Measurements from ENCODE around the gene TSPAN4. TPM values are rescaled to one million over a fixed set of nuclear protein-coding genes. Genes with fewer than 3 reads are reported as not detected.

Gene TSPAN4
- total and polyA plus RNA-seq, 9 of the 15 experiments (the other 6 are each of a cell fraction or from before 2014, with no cell fraction given), result 0.07 to 31.0 (median 15.7) TPM

DNA sequence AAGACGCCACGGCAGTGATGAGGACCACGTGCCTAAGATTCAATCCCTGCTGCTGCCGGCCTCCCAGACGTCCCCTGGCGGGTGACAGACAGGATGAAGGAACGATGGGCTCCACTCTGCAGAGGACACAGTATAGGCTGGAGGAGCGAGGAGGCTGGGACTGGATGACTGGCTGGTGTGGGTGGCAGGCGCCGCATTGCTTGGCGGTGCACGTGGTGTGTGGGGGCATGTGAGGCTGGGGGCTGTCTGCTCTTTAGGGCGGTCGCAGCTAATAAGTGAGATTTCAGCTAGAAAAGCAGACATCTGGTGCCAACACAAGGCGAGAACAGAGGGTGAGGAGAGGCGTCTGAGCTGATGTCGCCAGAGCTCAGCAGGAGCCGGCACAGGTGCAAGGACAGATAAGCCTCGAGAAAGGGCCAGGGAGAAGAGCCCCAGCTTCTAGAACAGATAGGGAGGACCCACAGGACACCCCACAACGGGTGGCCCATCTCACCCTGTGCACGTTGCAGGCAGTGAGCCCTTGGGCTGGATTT lies 33.2 kb downstream of the TSPAN4 start (continued):
- TF ChIP-seq MAX (CRISPR knock-in tag; IDR thresholded peaks at IDR 0.05) (peak; percentile 74), CHD2 (IDR thresholded peaks at IDR 0.05; ENCODE audit: low read depth, low read length) (no peak; the same call in none of the 2 replicates), ZEB2 (IDR thresholded peaks at IDR 0.05) (peak; percentile 87), ATF7 (IDR thresholded peaks at IDR 0.05) (peak; percentile 58; the same call in 1 of the 2 replicates), MTA2 (IDR thresholded peaks at IDR 0.05; ENCODE audit: low read depth) (peak; percentile 91), SLC30A9 (CRISPR knock-in tag; IDR thresholded peaks at IDR 0.05) (no peak), ARID1B (IDR thresholded peaks at IDR 0.05) (peak; percentile 97), NFXL1 (CRISPR knock-in tag; IDR thresholded peaks at IDR 0.05) (no peak), ARNT (IDR thresholded peaks at IDR 0.05) (peak; percentile 80 to 86; a peak in 2 of 4 replicates), RAD51 (IDR thresholded peaks at IDR 0.05; ENCODE audit: borderline replicate concordance, low read depth) (no peak; the same call in 1 of the 2 replicates), HDAC3 (IDR thresholded peaks at IDR 0.05; ENCODE audit: borderline replicate concordance, partially characterized antibody) (peak; percentile 92), HSF4 (CRISPR knock-in tag; IDR thresholded peaks at IDR 0.05; ENCODE audit: borderline replicate concordance) (no peak), MCM7 (IDR thresholded peaks at IDR 0.05) (no peak), HBP1 (CRISPR knock-in tag; IDR thresholded peaks at IDR 0.05) (no peak), XRCC3 (IDR thresholded peaks at IDR 0.05) (no peak), ZNF444 (CRISPR knock-in tag; IDR thresholded peaks at IDR 0.05) (no peak), NFYB (IDR thresholded peaks at IDR 0.05; ENCODE audit: extremely low read depth, insufficient read length) (no peak), NCOA6 (IDR thresholded peaks at IDR 0.05) (no peak), KAT8 (IDR thresholded peaks at IDR 0.05; ENCODE audit: low read depth) (no peak), TOE1 (IDR thresholded peaks at IDR 0.05; ENCODE audit: borderline replicate concordance) (peak; percentile 72), TOE1 (CRISPR knock-in tag; IDR thresholded peaks at IDR 0.05; ENCODE audit: borderline replicate concordance, low read depth) (no peak), ZKSCAN1 (IDR thresholded peaks at IDR 0.05; ENCODE audit: low read depth, low read length) (no peak), NCOA2 (IDR thresholded peaks at IDR 0.05; ENCODE audit: partially characterized antibody in 2 of 2) (no peak), ZBTB26 (CRISPR knock-in tag; IDR thresholded peaks at IDR 0.05) (no peak)
- TF ChIP-seq, protein P1, sequence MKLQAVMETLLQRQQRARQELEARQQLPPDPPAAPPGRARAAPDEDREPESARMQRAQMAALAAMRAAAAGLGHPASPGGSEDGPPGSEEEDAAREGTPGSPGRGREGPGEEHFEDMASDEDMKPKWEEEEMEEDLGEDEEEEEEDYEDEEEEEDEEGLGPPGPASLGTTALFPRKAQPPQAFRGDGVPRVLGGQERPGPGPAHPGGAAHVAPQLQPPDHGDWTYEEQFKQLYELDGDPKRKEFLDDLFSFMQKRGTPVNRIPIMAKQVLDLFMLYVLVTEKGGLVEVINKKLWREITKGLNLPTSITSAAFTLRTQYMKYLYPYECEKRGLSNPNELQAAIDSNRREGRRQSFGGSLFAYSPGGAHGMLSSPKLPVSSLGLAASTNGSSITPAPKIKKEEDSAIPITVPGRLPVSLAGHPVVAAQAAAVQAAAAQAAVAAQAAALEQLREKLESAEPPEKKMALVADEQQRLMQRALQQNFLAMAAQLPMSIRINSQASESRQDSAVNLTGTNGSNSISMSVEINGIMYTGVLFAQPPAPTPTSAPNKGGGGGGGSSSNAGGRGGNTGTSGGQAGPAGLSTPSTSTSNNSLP (IDR thresholded peaks at IDR 0.05; ENCODE audit: borderline replicate concordance, low read depth, low read length), result no peak

Measured in K562 (cell line).